ENCODE data around the gene DGKQ. TPM values are rescaled to one million over a fixed set of nuclear protein-coding genes. Genes with fewer than 3 reads are reported as not detected.
"Not testable (repeated sequence)": the region's sequence is repeated elsewhere in the genome, so short reads cannot be mapped to it uniquely, and the experiment has no call there.

Gene DGKQ
- total RNA-seq, 1 experiment from 2014 or later, result 14.2 TPM

DNA sequence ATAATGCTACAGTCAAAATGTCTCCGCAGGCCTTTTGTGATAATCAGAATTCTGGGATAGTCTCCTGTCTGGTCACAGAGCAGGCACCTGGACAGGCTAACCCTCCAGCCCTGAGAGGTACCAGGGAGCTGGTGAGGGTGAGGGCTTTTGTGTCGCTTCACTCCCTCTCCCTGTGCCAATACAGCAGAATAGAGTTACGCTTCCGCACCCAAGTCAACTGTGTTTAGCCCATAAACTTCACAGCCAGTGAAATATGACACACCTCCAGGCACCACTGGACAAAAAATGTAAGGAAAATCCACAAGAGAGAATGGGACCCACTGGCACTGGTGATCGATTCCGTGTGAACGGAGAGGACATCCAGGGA, 42.6 kb downstream of the DGKQ start:
- H3K27ac ChIP-seq (ENCODE audit: low read length), result peak overlapping the region; percentile 57
- H3K4me3 ChIP-seq (ENCODE audit: low read length), result peak overlapping the region; percentile 83
- peak overlapping the region; percentile 99 for H3K4me2 ChIP-seq (ENCODE audit: low read length)
- peak overlapping the region; percentile 97 for H3K9ac ChIP-seq (ENCODE audit: low read length)
- peak; percentile 43 for DNase-seq
- H3K9me3 ChIP-seq (ENCODE audit: low read length), result no peaks in the 10 kb centered on the region
- TF ChIP-seq EZH2 (IDR thresholded peaks at IDR 0.05; ENCODE audit: low read length, unreplicated experiment), result no peak
- TF ChIP-seq EZH2phosphoT487 (IDR thresholded peaks at IDR 0.05; ENCODE audit: borderline replicate concordance, low read length), result no peak
- no peak for TF ChIP-seq CTCF (conservative IDR thresholded peaks at IDR 0.05; ENCODE audit: low read depth, low read length)
- H3F3A ChIP-seq (ENCODE audit: low read length, unreplicated experiment), result no peaks in the 10 kb centered on the region
- CTCF ChIA-PET, result no interaction called here
- peaks cover 63% of the 10 kb centered on the region for H3K79me2 ChIP-seq (ENCODE audit: low read length)
- H2AFZ ChIP-seq (ENCODE audit: low read length), result no peak overlapping the region
- no TSS peak for BruUV-seq (replicated peaks)
- H3K4me1 ChIP-seq (ENCODE audit: insufficient read depth, low read length), result peaks cover 17% of the 10 kb centered on the region
- H3K9me2 ChIP-seq (replicated peaks; ENCODE audit: low read length), result no peaks in the 10 kb centered on the region
- peak; percentile 10 for ATAC-seq
- H4K20me1 ChIP-seq (ENCODE audit: low read length), result peaks cover 22% of the 10 kb centered on the region
- POLR2A ChIA-PET (ENCODE audit: unreplicated experiment), result interaction anchor here (0.6 to 0.8 kb wide), 2 partner anchors 156 to 257 kb away, joined by 4 to 5 read pairs; no protein-coding TSS in a partner anchor
- intact Hi-C loops (cut with micrococcal nuclease), result no loop called here
- no peaks in the 10 kb centered on the region for H3K27me3 ChIP-seq (ENCODE audit: low read length)
- no peaks in the 10 kb centered on the region for H3K36me3 ChIP-seq (ENCODE audit: low read depth, low read length)

DNA sequence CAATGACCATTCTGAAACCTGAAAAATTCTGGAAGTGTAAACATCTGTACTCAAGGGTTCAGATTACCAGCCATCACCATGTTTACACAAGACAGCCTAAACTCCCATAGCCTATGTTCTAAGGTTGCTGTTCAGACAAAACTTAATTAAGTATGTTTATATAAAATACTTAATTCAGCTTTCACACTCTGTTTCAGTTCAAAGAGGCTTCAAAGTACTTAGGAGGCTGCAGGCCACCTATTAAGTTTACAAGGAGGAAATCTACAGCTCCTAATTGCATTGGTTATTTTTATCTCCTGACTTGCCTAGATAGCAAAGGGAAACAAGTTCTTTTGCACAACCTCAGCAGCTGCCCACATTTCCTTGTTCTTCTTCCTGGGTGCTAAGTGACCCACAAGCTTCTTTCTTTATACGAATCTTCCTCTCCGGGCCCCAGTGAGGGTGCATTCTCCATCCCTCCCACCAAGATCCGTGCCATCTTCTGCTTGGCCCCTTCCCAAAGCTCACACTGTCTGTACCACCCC, 43.3 kb downstream of the DGKQ start:
- no peak overlapping the region for H3K9ac ChIP-seq (ENCODE audit: low read length)
- no peaks in the 10 kb centered on the region for H3K9me2 ChIP-seq (replicated peaks; ENCODE audit: low read length)
- peaks cover 17% of the 10 kb centered on the region for H3K4me1 ChIP-seq (ENCODE audit: insufficient read depth, low read length)
- intact Hi-C loops (cut with micrococcal nuclease), result no loop called here
- H3K27ac ChIP-seq (ENCODE audit: low read length), result no peak overlapping the region
- H3K36me3 ChIP-seq (ENCODE audit: low read depth, low read length), result no peaks in the 10 kb centered on the region
- peaks cover 22% of the 10 kb centered on the region for H4K20me1 ChIP-seq (ENCODE audit: low read length)
- no TSS peak for BruUV-seq (replicated peaks)
- ChIA-PET CTCF (no interaction called here), POLR2A (ENCODE audit: unreplicated experiment) (interaction anchor here (0.7 kb wide), 1 partner anchor 107 kb away, joined by 8 read pairs; no protein-coding TSS in a partner anchor)
- peak overlapping the region; percentile 83 for H3K4me3 ChIP-seq (ENCODE audit: low read length)
- TF ChIP-seq CTCF (conservative IDR thresholded peaks at IDR 0.05; ENCODE audit: low read depth, low read length), result no peak
- no peak for TF ChIP-seq EZH2phosphoT487 (IDR thresholded peaks at IDR 0.05; ENCODE audit: borderline replicate concordance, low read length)
- TF ChIP-seq EZH2 (IDR thresholded peaks at IDR 0.05; ENCODE audit: low read length, unreplicated experiment), result no peak
- ATAC-seq, result peak; percentile 40
- H3K9me3 ChIP-seq (ENCODE audit: low read length), result no peaks in the 10 kb centered on the region
- no peaks in the 10 kb centered on the region for H3F3A ChIP-seq (ENCODE audit: low read length, unreplicated experiment)
- no peak overlapping the region for H2AFZ ChIP-seq (ENCODE audit: low read length)
- peaks cover 70% of the 10 kb centered on the region for H3K79me2 ChIP-seq (ENCODE audit: low read length)
- no peaks in the 10 kb centered on the region for H3K27me3 ChIP-seq (ENCODE audit: low read length)
- peak overlapping the region; percentile 99 for H3K4me2 ChIP-seq (ENCODE audit: low read length)
- DNase-seq, result peak; percentile 34

GRCh38 chr4:929096-929765, 44.1 kb downstream of the DGKQ start:
- no peak overlapping the region for H3K9ac ChIP-seq (ENCODE audit: low read length)
- DNase-seq (no peak), ATAC-seq (no peak)
- H2AFZ ChIP-seq (ENCODE audit: low read length), result no peak overlapping the region
- no peaks in the 10 kb centered on the region for H3F3A ChIP-seq (ENCODE audit: low read length, unreplicated experiment)
- no peaks in the 10 kb centered on the region for H3K9me2 ChIP-seq (replicated peaks; ENCODE audit: low read length)
- H3K36me3 ChIP-seq (ENCODE audit: low read depth, low read length), result no peaks in the 10 kb centered on the region
- BruUV-seq (replicated peaks), result no TSS peak
- TF ChIP-seq EZH2 (IDR thresholded peaks at IDR 0.05; ENCODE audit: low read length, unreplicated experiment), result no peak
- H3K27me3 ChIP-seq (ENCODE audit: low read length), result no peaks in the 10 kb centered on the region
- ChIA-PET POLR2A (ENCODE audit: unreplicated experiment) (interaction anchor here (0.7 kb wide), 1 partner anchor 108 kb away, joined by 8 read pairs; no protein-coding TSS in a partner anchor), CTCF (no interaction called here)
- H3K4me2 ChIP-seq (ENCODE audit: low read length), result peak overlapping the region; percentile 99
- H3K4me3 ChIP-seq (ENCODE audit: low read length), result peak overlapping the region; percentile 83; the same call in 1 of the 2 replicates
- H3K27ac ChIP-seq (ENCODE audit: low read length), result no peak overlapping the region
- peaks cover 79% of the 10 kb centered on the region for H3K79me2 ChIP-seq (ENCODE audit: low read length)
- no peaks in the 10 kb centered on the region for H3K9me3 ChIP-seq (ENCODE audit: low read length)
- intact Hi-C loops (cut with micrococcal nuclease), result no loop called here
- H3K4me1 ChIP-seq (ENCODE audit: insufficient read depth, low read length), result peaks cover 17% of the 10 kb centered on the region
- peaks cover 25% of the 10 kb centered on the region for H4K20me1 ChIP-seq (ENCODE audit: low read length)

GRCh38 chr4:927566-927965, 45.8 kb downstream of the DGKQ start:
- H3K9me3 ChIP-seq (ENCODE audit: low read length); CTCF ChIA-PET; H3K9me2 ChIP-seq (replicated peaks; ENCODE audit: low read length); H3K27ac ChIP-seq (ENCODE audit: low read length); H3K27me3 ChIP-seq (ENCODE audit: low read length); POLR2A ChIA-PET (ENCODE audit: unreplicated experiment); BruUV-seq (replicated peaks); H3K36me3 ChIP-seq (ENCODE audit: low read depth, low read length); H3F3A ChIP-seq (ENCODE audit: low read length, unreplicated experiment); H3K4me2 ChIP-seq (ENCODE audit: low read length); H3K4me3 ChIP-seq (ENCODE audit: low read length); H3K9ac ChIP-seq (ENCODE audit: low read length); DNase-seq; intact Hi-C loops (cut with micrococcal nuclease); ATAC-seq; H2AFZ ChIP-seq (ENCODE audit: low read length): not testable (repeated sequence)
- peaks cover 25% of the 10 kb centered on the region for H4K20me1 ChIP-seq (ENCODE audit: low read length)
- H3K79me2 ChIP-seq (ENCODE audit: low read length), result peaks cover 85% of the 10 kb centered on the region
- H3K4me1 ChIP-seq (ENCODE audit: insufficient read depth, low read length), result peaks cover 17% of the 10 kb centered on the region

All from PC-3 (cell line).